ENCODE measurements around the gene AGBL4. TPM values are rescaled to one million over a fixed set of nuclear protein-coding genes. Genes with fewer than 3 reads are reported as not detected.

The AGBL4 gene
- total RNA-seq, 4 donors from 2014 or later = 0.13 TPM; not detected in 3

DNA sequence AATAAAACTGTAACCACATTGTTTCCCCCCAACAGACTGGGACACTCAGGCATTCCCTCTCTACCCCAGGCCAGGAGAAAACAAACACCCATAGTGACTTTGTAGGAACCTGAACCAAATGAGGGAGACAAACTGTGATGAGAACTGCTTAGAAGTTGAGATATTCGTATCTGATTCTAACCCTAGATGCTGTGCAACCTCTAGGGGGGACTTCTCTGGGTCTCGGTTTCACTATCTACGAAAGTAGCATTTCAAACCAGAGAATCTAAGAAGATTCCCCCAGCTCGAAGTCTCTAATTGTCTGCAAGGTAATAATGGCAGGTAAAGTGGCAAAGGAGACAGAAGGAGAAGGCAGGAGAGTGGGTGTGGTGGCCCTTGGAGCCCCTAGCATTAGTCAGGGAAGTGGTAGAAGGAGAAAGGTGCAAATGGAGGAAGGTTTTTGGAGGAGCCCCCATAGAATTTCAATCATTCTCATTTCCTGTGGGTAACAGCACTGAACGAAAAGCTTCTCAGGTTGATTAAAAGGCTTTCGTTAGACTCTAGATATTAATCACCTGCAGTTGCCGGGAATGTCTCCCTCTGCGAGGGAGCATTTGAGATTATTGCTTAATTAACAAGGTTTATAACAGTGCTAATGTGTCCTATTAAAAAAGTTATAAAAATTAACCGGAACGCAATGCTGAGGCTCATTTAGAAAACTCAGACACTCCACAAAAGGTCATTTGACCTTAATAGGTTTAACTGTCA lies 1293.4 kb downstream of the AGBL4 start:
- Histone ChIP-seq H3K4me1 (no peaks in the 10 kb centered on the region), H3K4me3 (no peak overlapping the region), H3K27me3 (no peaks in the 10 kb centered on the region), H3K27ac (replicated peaks in 1 of 4) (no peak overlapping the region), H3K36me3 (peaks cover 16 to 80% (median 58%) of the 10 kb centered on the region in 4 donors), H3K9me3 (no peaks in the 10 kb centered on the region)
- DNase-seq (ENCODE audit: extremely low spot score) = no peak
- 75% methylated on average over 10 of the region's 10 CpGs for WGBS
- TF ChIP-seq POLR2A (IDR thresholded peaks at IDR 0.05; ENCODE audit: low read depth) = no peak
- no peak for TF ChIP-seq EP300 (IDR thresholded peaks at IDR 0.05)
- no peak for TF ChIP-seq POLR2AphosphoS5 (IDR thresholded peaks at IDR 0.05)
- TF ChIP-seq, protein P1, sequence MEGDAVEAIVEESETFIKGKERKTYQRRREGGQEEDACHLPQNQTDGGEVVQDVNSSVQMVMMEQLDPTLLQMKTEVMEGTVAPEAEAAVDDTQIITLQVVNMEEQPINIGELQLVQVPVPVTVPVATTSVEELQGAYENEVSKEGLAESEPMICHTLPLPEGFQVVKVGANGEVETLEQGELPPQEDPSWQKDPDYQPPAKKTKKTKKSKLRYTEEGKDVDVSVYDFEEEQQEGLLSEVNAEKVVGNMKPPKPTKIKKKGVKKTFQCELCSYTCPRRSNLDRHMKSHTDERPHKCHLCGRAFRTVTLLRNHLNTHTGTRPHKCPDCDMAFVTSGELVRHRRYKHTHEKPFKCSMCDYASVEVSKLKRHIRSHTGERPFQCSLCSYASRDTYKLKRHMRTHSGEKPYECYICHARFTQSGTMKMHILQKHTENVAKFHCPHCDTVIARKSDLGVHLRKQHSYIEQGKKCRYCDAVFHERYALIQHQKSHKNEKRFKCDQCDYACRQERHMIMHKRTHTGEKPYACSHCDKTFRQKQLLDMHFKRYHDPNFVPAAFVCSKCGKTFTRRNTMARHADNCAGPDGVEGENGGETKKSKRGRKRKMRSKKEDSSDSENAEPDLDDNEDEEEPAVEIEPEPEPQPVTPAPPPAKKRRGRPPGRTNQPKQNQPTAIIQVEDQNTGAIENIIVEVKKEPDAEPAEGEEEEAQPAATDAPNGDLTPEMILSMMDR (IDR thresholded peaks at IDR 0.05) = no peak
- intact Hi-C loops (cut with DNase I) = no loop called here

DNA sequence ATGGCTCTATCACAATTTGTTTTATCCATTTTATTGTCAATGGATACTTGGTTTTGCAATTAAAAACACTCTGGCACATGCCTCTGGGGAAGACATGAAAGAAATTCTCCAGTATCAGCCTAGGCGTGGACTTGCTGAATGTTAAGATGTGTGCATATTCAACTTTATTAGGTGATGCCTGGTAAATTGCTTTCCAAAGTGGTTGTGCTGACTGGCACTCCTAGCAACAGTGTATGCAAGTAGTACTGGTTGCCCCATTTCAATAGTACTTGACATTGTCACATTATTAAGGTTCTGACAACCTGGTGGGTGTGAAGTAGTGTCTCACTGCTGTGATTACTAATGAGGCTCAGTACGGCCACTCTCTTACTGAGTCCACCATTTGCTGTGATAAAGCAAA lies 1295.2 kb downstream of the AGBL4 start:
- Histone ChIP-seq H3K36me3 (peaks cover 12 to 63% (median 42%) of the 10 kb centered on the region in 4 donors), H3K4me3 (no peak overlapping the region), H3K9me3 (no peaks in the 10 kb centered on the region), H3K4me1 (no peaks in the 10 kb centered on the region), H3K27me3 (no peaks in the 10 kb centered on the region), H3K27ac (replicated peaks in 1 of 4) (no peak overlapping the region)
- 100% methylated on average over 2 of the region's 2 CpGs for WGBS
- TF ChIP-seq EP300 (IDR thresholded peaks at IDR 0.05) = no peak
- TF ChIP-seq POLR2A (IDR thresholded peaks at IDR 0.05; ENCODE audit: low read depth) = no peak
- TF ChIP-seq, protein P1 (IDR thresholded peaks at IDR 0.05) = no peak
- no peak for TF ChIP-seq POLR2AphosphoS5 (IDR thresholded peaks at IDR 0.05)
- no peak for DNase-seq (ENCODE audit: extremely low spot score)
- intact Hi-C loops (cut with DNase I) = no loop called here

DNA sequence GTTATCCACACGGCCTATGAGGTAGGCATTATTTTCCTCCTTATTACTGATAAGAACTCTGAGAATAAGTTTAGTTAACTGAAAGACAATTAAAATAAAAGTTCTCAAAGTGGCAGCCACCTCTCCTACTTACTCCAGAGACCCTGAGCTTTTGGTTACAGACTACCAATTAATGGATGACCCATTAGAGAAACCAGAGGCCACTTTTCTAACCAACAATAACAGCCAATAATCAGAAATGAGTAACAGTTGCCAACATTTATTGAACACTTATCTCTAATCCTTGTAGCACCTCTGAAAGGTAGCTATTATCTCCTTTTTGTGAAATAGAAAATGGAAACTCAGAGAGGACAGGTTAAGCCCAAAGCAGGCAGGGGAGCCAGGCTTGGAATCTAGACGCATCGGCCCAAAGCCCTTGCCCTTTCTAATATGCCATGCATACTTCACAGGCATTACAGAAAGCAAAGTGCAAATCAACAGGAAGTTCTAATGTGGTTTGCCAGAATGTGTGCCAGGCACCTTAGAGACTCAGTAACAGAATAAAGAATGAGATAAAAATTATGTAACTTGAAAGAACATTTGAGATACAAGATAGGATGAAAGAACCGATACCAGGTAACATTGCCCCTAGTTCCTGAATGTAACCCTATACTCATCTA lies 1297.1 kb downstream of the AGBL4 start:
- peaks cover 1 to 44% (median 27%) of the 10 kb centered on the region in 4 donors for H3K36me3 ChIP-seq
- DNase-seq (ENCODE audit: extremely low spot score) = no peak
- WGBS = 90% methylated on average over 2 of the region's 4 CpGs
- no peaks in the 10 kb centered on the region for H3K4me1 ChIP-seq
- H3K27me3 ChIP-seq = no peaks in the 10 kb centered on the region
- no peak for TF ChIP-seq EP300 (IDR thresholded peaks at IDR 0.05)
- TF ChIP-seq POLR2AphosphoS5 (IDR thresholded peaks at IDR 0.05) = no peak
- intact Hi-C loops (cut with DNase I) = no loop called here
- H3K27ac ChIP-seq (replicated peaks in 1 of 4) = no peak overlapping the region
- H3K9me3 ChIP-seq = no peaks in the 10 kb centered on the region
- H3K4me3 ChIP-seq = no peak overlapping the region

DNA sequence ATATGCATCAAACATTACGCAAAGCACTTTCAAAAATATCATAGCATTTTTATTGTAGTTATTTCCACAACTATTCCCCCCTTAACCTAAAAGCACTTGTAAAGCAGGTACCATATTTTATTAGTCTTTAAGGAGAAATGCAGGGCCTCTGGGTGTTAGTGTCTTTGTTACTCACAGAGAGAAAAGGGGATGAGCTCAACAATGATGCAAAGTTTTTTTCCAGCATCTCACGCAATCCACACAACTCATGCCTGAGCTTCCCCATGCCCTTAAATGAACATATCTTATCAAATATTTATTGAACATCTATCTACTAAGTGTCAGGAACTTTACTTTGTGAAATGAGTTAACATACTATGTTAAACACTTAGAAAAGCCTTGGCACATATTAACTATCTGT lies 1297.6 kb downstream of the AGBL4 start:
- no peak for DNase-seq (ENCODE audit: extremely low spot score)
- no peaks in the 10 kb centered on the region for H3K9me3 ChIP-seq
- no peak overlapping the region for H3K4me3 ChIP-seq
- TF ChIP-seq POLR2AphosphoS5 (IDR thresholded peaks at IDR 0.05) = no peak
- TF ChIP-seq EP300 (IDR thresholded peaks at IDR 0.05) = no peak
- TF ChIP-seq, protein P1 (IDR thresholded peaks at IDR 0.05) = no peak
- TF ChIP-seq POLR2A (IDR thresholded peaks at IDR 0.05; ENCODE audit: low read depth) = no peak
- H3K4me1 ChIP-seq = no peaks in the 10 kb centered on the region
- intact Hi-C loops (cut with DNase I) = no loop called here
- H3K27ac ChIP-seq (replicated peaks in 1 of 4) = no peak overlapping the region
- H3K27me3 ChIP-seq = no peaks in the 10 kb centered on the region
- WGBS = 96% methylated on average over 2 of the region's 2 CpGs
- H3K36me3 ChIP-seq = peaks cover 0 to 38% (median 22%) of the 10 kb centered on the region in 4 donors

DNA sequence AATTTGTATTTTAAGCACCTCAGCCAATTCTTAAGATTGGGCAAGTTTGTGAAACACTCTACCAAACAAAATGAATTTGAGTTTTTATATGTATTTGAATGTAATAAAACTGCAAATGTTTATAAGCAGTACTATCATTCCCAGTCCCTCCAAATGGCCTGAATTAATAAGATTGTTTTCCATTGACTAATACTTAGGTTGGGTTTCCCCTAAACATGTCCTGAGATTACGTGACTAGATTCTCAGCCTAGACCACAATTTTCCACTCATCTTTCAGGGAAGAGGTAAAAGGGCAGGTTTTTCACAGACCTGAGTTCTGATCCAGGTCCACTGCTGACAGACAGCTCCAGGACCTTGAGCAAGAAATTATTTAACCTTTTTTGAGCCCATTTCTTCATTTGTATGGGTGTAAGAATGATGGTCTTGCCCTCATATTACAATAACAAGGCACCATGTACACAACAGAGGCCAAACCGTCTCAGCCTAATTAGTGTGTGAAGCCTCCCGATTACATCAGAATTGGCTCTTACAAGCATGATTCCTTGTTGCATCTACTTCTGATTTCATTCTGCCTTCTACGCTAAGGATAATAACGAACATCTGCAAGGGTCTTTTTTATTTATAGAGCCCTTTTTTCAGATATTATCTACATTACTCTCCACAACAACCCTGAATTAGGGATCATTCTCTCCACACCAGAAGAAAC lies 1298.3 kb downstream of the AGBL4 start:
- 77% methylated on average over 5 of the region's 5 CpGs for WGBS
- intact Hi-C loops (cut with DNase I) = no loop called here
- TF ChIP-seq POLR2AphosphoS5 (IDR thresholded peaks at IDR 0.05) = no peak
- TF ChIP-seq POLR2A (IDR thresholded peaks at IDR 0.05; ENCODE audit: low read depth) = no peak
- TF ChIP-seq EP300 (IDR thresholded peaks at IDR 0.05) = no peak
- TF ChIP-seq, protein P1 (IDR thresholded peaks at IDR 0.05) = no peak
- Histone ChIP-seq H3K27me3 (no peaks in the 10 kb centered on the region), H3K4me3 (no peak overlapping the region), H3K27ac (replicated peaks in 1 of 4) (no peak overlapping the region), H3K9me3 (no peaks in the 10 kb centered on the region), H3K4me1 (no peaks in the 10 kb centered on the region), H3K36me3 (peaks cover 0 to 34% (median 19%) of the 10 kb centered on the region in 4 donors)
- DNase-seq (ENCODE audit: extremely low spot score) = no peak
